GM18861 (cell line): Measurements from ENCODE around the gene OPN5.

Experiments used
- ATAC-seq: cut with Tn5 transposase; IDR thresholded peaks from one replicate; pipeline ENCODE4 v1.9.1; 2021; ENCODE audit not compliant: unreplicated experiment

OPN5 gene

DNA sequence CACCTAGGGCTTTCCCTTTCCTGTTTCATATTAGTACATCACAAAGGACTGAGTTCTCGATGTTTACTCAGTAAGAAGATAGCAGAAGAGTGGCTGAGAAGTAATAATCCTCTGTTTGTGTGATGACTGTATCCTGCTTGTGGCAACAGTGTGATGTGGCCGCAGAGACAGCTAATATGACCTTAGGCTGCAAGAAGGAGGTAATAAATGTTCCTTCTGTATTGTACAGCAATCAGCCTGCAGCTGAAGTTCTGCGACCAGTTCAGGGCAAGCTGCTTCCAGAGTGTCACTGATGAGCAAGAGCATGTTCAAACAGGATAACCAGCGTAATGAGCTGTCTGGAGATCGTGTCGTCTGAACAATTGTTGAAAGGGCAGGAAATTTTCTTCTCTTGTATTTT lies 70.9 kb downstream of the OPN5 start:
- ATAC-seq = no peak

DNA sequence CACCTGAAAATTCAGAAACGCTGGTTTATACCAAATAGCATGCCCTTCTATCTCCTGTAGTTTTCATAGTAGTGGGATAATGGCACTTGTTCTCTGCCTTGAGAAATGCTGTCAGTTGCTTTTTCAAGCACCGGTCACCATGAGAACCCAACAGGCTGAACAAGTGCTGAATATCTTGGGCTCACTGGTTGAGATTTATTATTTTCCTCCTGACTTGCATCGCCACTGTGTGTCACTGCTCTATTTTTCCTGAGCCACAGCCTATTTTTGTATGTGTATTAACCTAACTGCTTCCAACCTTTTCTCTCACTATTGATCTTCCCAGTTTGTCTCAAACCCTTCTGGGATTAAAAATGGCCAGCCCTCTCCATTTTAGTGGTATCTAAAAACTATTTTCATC lies 71.9 kb downstream of the OPN5 start:
- no peak for ATAC-seq

DNA sequence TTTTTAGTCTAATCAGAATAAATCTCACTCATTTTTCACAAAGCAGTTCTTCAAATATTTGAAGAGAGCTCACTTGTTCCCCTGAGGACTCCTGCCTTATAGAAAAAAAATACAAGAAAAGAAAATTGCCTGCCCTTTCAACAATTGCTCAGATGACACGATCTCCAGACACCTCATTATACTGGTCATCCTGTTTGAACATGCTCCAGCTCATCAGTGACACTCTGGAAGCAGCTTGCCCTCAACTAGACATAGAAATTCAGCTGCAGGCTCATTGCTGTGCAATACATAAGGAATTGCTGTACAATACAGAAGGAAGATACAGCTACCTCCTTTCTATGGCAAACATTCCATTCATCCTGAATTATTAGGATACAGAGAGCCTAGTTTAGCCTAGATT lies 73.1 kb downstream of the OPN5 start:
- no peak for ATAC-seq

DNA sequence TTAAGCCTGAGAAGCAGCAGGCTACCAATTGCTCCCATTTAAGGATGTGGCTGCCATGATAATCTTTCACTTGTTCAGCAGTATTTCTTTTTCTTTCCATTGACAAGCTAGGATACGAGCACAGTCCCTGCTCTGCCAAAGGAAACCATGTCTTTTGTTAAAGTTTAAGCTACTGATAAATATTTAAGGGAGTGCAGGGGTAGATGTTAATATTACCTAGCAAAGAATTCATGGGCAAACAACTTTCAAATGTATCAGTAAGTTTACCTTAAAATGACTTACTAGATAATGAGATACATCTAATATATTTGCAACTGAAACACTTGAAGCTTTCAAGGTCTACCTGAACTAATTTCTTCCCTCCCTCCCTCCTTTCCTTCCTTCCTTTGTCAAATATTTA lies 77.3 kb downstream of the OPN5 start:
- no peak for ATAC-seq

DNA sequence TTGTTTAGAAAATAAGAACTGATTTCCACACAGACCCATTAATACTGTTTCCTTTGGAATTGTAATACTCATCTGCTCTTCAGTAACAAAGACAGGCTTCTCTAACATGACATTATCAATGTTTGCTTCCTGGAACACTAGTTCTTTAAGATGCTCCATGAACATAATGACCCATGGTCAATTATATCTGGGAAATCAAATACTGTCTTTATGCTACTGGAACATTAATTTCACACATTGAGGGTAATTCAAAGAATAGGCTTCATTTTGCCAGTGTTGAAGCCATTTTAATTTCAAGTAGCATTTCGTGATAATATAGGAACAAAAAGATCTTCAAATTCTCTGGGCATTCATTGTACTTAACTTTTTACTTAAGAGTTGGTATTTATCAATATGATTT lies 80.9 kb downstream of the OPN5 start:
- ATAC-seq = no peak

DNA sequence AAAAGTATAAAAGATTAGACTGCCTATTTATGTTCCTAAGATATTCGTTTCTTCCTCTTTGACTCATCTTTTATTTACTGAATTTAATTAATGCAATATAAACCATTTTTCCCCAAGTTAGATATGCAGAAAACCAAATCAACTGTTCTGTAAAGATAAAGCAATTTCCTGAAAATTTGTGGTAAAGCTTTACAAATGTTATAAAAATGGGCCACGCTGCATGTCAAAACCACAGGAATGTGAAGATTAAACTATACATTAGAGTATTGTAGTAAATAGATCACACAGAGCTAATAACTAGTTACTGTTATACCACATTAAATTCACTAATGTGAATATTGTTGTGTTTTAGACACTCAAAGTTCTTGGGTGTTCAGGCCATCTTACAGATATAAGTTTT lies 83.4 kb downstream of the OPN5 start:
- ATAC-seq = no peak

DNA sequence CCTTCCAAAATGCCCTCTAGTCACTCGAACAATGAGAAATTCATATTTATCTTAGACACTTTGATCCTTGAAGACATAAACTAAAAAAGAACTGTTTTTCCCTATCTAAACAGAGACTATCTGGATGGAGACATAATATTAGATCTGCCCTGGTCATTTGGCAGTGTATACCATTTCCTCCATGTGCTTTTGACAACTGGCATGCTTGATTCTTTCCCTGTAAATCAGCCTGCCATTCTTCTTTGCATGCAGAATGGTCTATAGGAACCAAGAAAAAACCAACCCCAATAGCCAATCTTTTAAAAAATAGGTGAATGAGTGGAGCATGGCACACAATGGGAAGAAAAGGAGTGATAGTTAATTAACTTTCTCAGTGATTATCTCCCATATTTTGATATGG lies 93.8 kb downstream of the OPN5 start:
- no peak for ATAC-seq
